Transverse colon (tissue), 4 donors: ENCODE data around the gene HINT1. TPM values are rescaled to one million over a fixed set of nuclear protein-coding genes. Genes with fewer than 3 reads are reported as not detected.

ENCODE experiments used
- DNase-seq: peaks from one replicate; pipeline ENCODE4 v3.0.0-alpha.2; 2019
- H3K27ac ChIP-seq, 4 donors: fragments of 200-600 bp; sonication (generic); 2 replicates each; pipeline ENCODE4 v1.5.1; 2016 to 2018; ENCODE audit warnings: inconsistent platforms in 4 of 4
- H3K27me3 ChIP-seq: fragments of 200-600 bp; sonication (generic); 2 replicates; pipeline ENCODE4 v1.5.1; 2017; ENCODE audit warnings: inconsistent platforms
- H3K36me3 ChIP-seq, 4 donors: fragments of 200-600 bp; sonication (generic); 2 replicates each; pipeline ENCODE4 v1.5.1; 2017 to 2019; ENCODE audit warnings: inconsistent platforms in 4 of 4
- H3K4me1 ChIP-seq, 4 donors: fragments of 200-600 bp; sonication (generic); 2 replicates each; pipeline ENCODE4 v1.5.1; 2017 to 2020; ENCODE audit warnings: inconsistent platforms in 4 of 4
- H3K4me3 ChIP-seq, 4 donors: fragments of 200-600 bp; sonication (generic); 1 replicate in 1 of 4; 2 replicates in 3 of 4; pipeline versions ENCODE4 v1.5.1 to v1.6.1; 2017 to 2019; ENCODE audit warnings: inconsistent platforms in 4 of 4
- H3K9me3 ChIP-seq, 2 donors: fragments of 200-600 bp; sonication (generic); 2 replicates each; pipeline ENCODE4 v1.5.1; 2017 to 2019; ENCODE audit warnings: inconsistent platforms in 2 of 2
- EP300 ChIP-seq: sonication (generic); formaldehyde crosslinking; IDR thresholded peaks from one replicate; pipeline ENCODE4 v1.6.1; 2017; ENCODE audit warnings: antibody characterized with exemption, low read depth
- POLR2A ChIP-seq: fragments of 450-650 bp; IDR thresholded peaks from one replicate; pipeline ENCODE4 v1.6.1; 2016; ENCODE audit warnings: antibody characterized with exemption, mild to moderate bottlenecking, moderate library complexity
- POLR2AphosphoS5 ChIP-seq, 3 donors: sonication (generic); formaldehyde crosslinking; IDR thresholded peaks; one replicate each; pipeline ENCODE4 v1.6.1; 2016; ENCODE audit warnings: antibody characterized with exemption in 3 of 3
- WGBS, 2 donors: methylation state at CpG; one replicate each; pipeline ENCODE4 v1.1.5; 2018; ENCODE audit warnings: low coverage in 1 of 2; 5-methylcytosine and 5-hydroxymethylcytosine counted together
- in situ Hi-C, 4 donors: fragments of 200-750 bp; cut with MboI; loops; one replicate each; pipeline versions ENCODE4 v1.15.0 to v1.15.1; 2017; ENCODE audit warnings: low sequenced_read_pairs in 3 of 4, low pct_ligation_motif_present in 1 of 4, low pct_unique_long_range_greater_than_20kb in 1 of 4
- intact Hi-C: fragments of 100-400 bp; cut with DNase I; formaldehyde crosslinking; loops from one replicate; pipeline ENCODE4 v1.15.1; 2023; ENCODE audit warnings: low total_unique reads
- total RNA-seq, 4 donors: library from RNA; depleted of rRNA; stranded (reverse); fragments of >200 nt; gene quantifications; one replicate each; pipeline ENCODE4 v1.1.0, GENCODE V29; 2016
- TF ChIP-seq, protein P1 (sequence below), 5 experiments: fragments of 200-600 bp in 3 of 5; fragments of 450-650 bp in 2 of 5; sonication (generic) in 3 of 5; IDR thresholded peaks; 1 replicate in 2 of 5; 2 replicates in 3 of 5; pipeline ENCODE4 v1.5.1; 2016 to 2017; ENCODE audit warnings: antibody characterized with exemption in 5 of 5, inconsistent platforms in 3 of 5, mild to moderate bottlenecking in 2 of 5, moderate library complexity in 1 of 5

The HINT1 gene
- total RNA-seq, 4 donors from 2014 or later = 252 to 668 (median 349) TPM

- H3K36me3 ChIP-seq = peaks cover 0 to 3% (median 0%) of the 10 kb centered on the region in 4 donors
- peaks cover 17 to 42% (median 28%) of the 10 kb centered on the region in 4 donors for H3K4me1 ChIP-seq
- DNase-seq = no peak
- no peak overlapping the region for H3K4me3 ChIP-seq
- intact Hi-C loops (no loop called here), in situ Hi-C loops (loop anchor here (10.0 to 25.0 kb wide), 6 partner anchors 97 to 247 kb away; partner anchors contain the start of gene CDC42SE2 (in 1 of the 4))
- 78 to 93% methylated on average over 5 of the region's 5 CpGs for WGBS, 2 donors
- H3K9me3 ChIP-seq = no peaks in the 10 kb centered on the region
- no peak overlapping the region for H3K27ac ChIP-seq
- TF ChIP-seq, protein P1, sequence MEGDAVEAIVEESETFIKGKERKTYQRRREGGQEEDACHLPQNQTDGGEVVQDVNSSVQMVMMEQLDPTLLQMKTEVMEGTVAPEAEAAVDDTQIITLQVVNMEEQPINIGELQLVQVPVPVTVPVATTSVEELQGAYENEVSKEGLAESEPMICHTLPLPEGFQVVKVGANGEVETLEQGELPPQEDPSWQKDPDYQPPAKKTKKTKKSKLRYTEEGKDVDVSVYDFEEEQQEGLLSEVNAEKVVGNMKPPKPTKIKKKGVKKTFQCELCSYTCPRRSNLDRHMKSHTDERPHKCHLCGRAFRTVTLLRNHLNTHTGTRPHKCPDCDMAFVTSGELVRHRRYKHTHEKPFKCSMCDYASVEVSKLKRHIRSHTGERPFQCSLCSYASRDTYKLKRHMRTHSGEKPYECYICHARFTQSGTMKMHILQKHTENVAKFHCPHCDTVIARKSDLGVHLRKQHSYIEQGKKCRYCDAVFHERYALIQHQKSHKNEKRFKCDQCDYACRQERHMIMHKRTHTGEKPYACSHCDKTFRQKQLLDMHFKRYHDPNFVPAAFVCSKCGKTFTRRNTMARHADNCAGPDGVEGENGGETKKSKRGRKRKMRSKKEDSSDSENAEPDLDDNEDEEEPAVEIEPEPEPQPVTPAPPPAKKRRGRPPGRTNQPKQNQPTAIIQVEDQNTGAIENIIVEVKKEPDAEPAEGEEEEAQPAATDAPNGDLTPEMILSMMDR (IDR thresholded peaks at IDR 0.05) = no peak
- TF ChIP-seq POLR2AphosphoS5 (IDR thresholded peaks at IDR 0.05) (no peak), POLR2A (no peak), EP300 (no peak)
- no peaks in the 10 kb centered on the region for H3K27me3 ChIP-seq
These were observed 2.6 kb upstream of the HINT1 start for GRCh38 chr5:131167615-131168014.

- H3K36me3 ChIP-seq = peaks cover 0 to 31% (median 10%) of the 10 kb centered on the region in 4 donors
- H3K9me3 ChIP-seq = no peaks in the 10 kb centered on the region
- peak; percentile 73 for DNase-seq
- WGBS, 2 donors = 1% methylated on average over 29 of the region's 73 CpGs; no CpG with 5 or more reads in 1 of the 2 donors
- TF ChIP-seq POLR2AphosphoS5 (IDR thresholded peaks at IDR 0.05) (peak in 2 of 3 donors; percentile 62 to 65), EP300 (no peak), POLR2A (peak; percentile 25)
- in situ Hi-C loops = loop anchor here (10.0 to 25.0 kb wide), 6 partner anchors 100 to 250 kb away; partner anchors contain the start of gene CDC42SE2 (in 1 of the 4)
- peaks cover 4 to 51% (median 21%) of the 10 kb centered on the region in 4 donors for H3K4me1 ChIP-seq
- intact Hi-C loops = no loop called here
- H3K27me3 ChIP-seq = no peaks in the 10 kb centered on the region
- peak overlapping the region; percentile 65 to 88 (median 82) for H3K4me3 ChIP-seq
- peak overlapping the region; percentile 95 to 99 (median 98) for H3K27ac ChIP-seq
These were observed 601 bp downstream of the HINT1 start for GRCh38 chr5:131164191-131165118.

GRCh38 chr5:131163276-131164119 lies 1.6 kb downstream of the HINT1 start:
- WGBS, 2 donors = 14 to 19% methylated on average over 9 of the region's 9 CpGs
- no peaks in the 10 kb centered on the region for H3K27me3 ChIP-seq
- peak overlapping the region; percentile 95 to 99 (median 98) for H3K27ac ChIP-seq
- in situ Hi-C loops (loop anchor here (10.0 to 25.0 kb wide), 6 partner anchors 101 to 251 kb away; partner anchors contain the start of gene CDC42SE2 (in 1 of the 4)), intact Hi-C loops (no loop called here)
- peak overlapping the region; percentile 65 to 88 (median 82) for H3K4me3 ChIP-seq
- no peak for DNase-seq
- peaks cover 4 to 52% (median 21%) of the 10 kb centered on the region in 4 donors for H3K4me1 ChIP-seq
- peaks cover 0 to 41% (median 14%) of the 10 kb centered on the region in 4 donors for H3K36me3 ChIP-seq
- no peak for TF ChIP-seq EP300
- TF ChIP-seq, protein P1 (IDR thresholded peaks at IDR 0.05) = peak in 1 of 5 experiments; percentile 22
- no peaks in the 10 kb centered on the region for H3K9me3 ChIP-seq

DNA sequence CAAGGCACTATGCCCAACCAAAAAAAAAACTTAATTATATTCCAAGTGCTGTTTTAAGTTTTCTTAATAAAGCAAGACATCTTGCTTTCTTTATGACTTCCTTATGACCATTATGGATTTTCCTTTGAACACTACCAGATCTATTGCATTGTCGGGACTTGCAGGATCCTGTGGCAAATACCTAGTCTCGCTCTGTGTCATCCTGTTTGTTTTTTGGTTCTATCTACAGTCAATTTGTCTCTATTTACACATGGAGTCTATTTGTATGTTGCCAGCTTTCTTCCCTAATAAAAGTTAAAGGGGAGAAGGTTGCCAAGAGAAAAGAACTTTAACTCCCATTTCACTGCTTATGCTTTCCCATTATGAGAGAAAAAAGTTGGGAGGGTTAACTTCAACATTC lies 4.9 kb downstream of the HINT1 start:
- Histone ChIP-seq H3K36me3 (peaks cover 0 to 44% (median 17%) of the 10 kb centered on the region in 4 donors), H3K4me1 (peaks cover 0 to 41% (median 13%) of the 10 kb centered on the region in 4 donors), H3K9me3 (no peaks in the 10 kb centered on the region), H3K4me3 (no peak overlapping the region), H3K27ac (no peak overlapping the region), H3K27me3 (no peaks in the 10 kb centered on the region)
- 39 to 45% methylated on average over 2 of the region's 2 CpGs for WGBS, 2 donors
- intact Hi-C loops = no loop called here
- no peak for DNase-seq
- in situ Hi-C loops = loop anchor here (10.0 to 25.0 kb wide), 6 partner anchors 105 to 255 kb away; partner anchors contain the start of gene CDC42SE2 (in 1 of the 4)
- no peak for TF ChIP-seq POLR2A
- TF ChIP-seq, protein P1 (IDR thresholded peaks at IDR 0.05) = no peak
- TF ChIP-seq EP300 = no peak
- TF ChIP-seq POLR2AphosphoS5 (IDR thresholded peaks at IDR 0.05) = no peak
